Measurements from ENCODE around the gene IMMP1L. TPM values are rescaled to one million over a fixed set of nuclear protein-coding genes. Genes with fewer than 3 reads are reported as not detected.

The IMMP1L gene
- total RNA-seq, 2 experiments from 2014 or later = 14.3 to 18.4 TPM

- no peak overlapping the region for H3K4me3 Mint-ChIP-seq
- H3K9me3 Mint-ChIP-seq = no peaks in the 10 kb centered on the region
- H3K27ac Mint-ChIP-seq = no peak overlapping the region
- H3K36me3 Mint-ChIP-seq (ENCODE audit: low read depth) = peaks cover 21% of the 10 kb centered on the region
- H3K4me1 Mint-ChIP-seq = no peaks in the 10 kb centered on the region
- CTCF ChIA-PET = no interaction called here
- H3K27me3 Mint-ChIP-seq = no peaks in the 10 kb centered on the region
- no peak for DNase-seq
- POLR2A ChIA-PET = no interaction called here
These were observed 63.8 kb downstream of the IMMP1L start for GRCh38 chr11:31445621-31446020.

DNA sequence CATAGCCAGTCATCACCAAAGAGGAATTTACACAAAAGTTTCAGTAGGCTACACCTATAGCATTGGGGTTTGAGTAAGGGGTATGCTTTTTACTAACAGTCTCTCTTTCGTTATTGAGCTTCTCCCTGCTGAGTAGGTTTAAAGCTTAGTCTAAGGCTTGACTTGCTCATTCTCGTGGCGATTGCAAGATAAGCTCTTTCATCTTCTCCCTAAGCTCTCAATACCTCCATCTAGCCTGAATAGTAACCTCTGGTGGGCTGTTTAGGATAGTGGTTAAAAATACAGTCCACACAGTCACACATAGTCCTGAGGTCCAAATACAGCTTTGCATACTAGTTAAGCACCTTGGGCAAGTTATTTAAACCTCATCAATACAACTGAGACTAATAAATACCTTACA, 65.6 kb downstream of the IMMP1L start:
- H3K4me1 Mint-ChIP-seq = no peaks in the 10 kb centered on the region
- no peak overlapping the region for H3K27ac Mint-ChIP-seq
- peaks cover 17% of the 10 kb centered on the region for H3K36me3 Mint-ChIP-seq (ENCODE audit: low read depth)
- no peaks in the 10 kb centered on the region for H3K9me3 Mint-ChIP-seq
- no peaks in the 10 kb centered on the region for H3K27me3 Mint-ChIP-seq
- no peak for DNase-seq
- POLR2A ChIA-PET = no interaction called here
- CTCF ChIA-PET = no interaction called here
- no peak overlapping the region for H3K4me3 Mint-ChIP-seq

GRCh38 chr11:31442086-31442485, 67.3 kb downstream of the IMMP1L start:
- DNase-seq = no peak
- no peaks in the 10 kb centered on the region for H3K9me3 Mint-ChIP-seq
- CTCF ChIA-PET = no interaction called here
- H3K4me1 Mint-ChIP-seq = peaks cover 4% of the 10 kb centered on the region
- POLR2A ChIA-PET = no interaction called here
- peaks cover 9% of the 10 kb centered on the region for H3K36me3 Mint-ChIP-seq (ENCODE audit: low read depth)
- no peak overlapping the region for H3K4me3 Mint-ChIP-seq
- no peak overlapping the region for H3K27ac Mint-ChIP-seq
- no peaks in the 10 kb centered on the region for H3K27me3 Mint-ChIP-seq

- peaks cover 4% of the 10 kb centered on the region for H3K4me1 Mint-ChIP-seq
- H3K36me3 Mint-ChIP-seq (ENCODE audit: low read depth) = peaks cover 7% of the 10 kb centered on the region
- H3K27me3 Mint-ChIP-seq = no peaks in the 10 kb centered on the region
- CTCF ChIA-PET = no interaction called here
- H3K4me3 Mint-ChIP-seq = no peak overlapping the region
- H3K27ac Mint-ChIP-seq = no peak overlapping the region
- POLR2A ChIA-PET = no interaction called here
- no peaks in the 10 kb centered on the region for H3K9me3 Mint-ChIP-seq
- no peak for DNase-seq
These were observed 68.1 kb downstream of the IMMP1L start for GRCh38 chr11:31441296-31441695.

- no peaks in the 10 kb centered on the region for H3K36me3 Mint-ChIP-seq (ENCODE audit: low read depth)
- no peak overlapping the region for H3K27ac Mint-ChIP-seq
- POLR2A ChIA-PET = no interaction called here
- H3K4me3 Mint-ChIP-seq = no peak overlapping the region
- H3K9me3 Mint-ChIP-seq = no peaks in the 10 kb centered on the region
- CTCF ChIA-PET = no interaction called here
- no peak for DNase-seq
- no peaks in the 10 kb centered on the region for H3K27me3 Mint-ChIP-seq
- H3K4me1 Mint-ChIP-seq = peaks cover 4% of the 10 kb centered on the region
These were observed 71.5 kb downstream of the IMMP1L start for GRCh38 chr11:31437742-31438435.

DNA sequence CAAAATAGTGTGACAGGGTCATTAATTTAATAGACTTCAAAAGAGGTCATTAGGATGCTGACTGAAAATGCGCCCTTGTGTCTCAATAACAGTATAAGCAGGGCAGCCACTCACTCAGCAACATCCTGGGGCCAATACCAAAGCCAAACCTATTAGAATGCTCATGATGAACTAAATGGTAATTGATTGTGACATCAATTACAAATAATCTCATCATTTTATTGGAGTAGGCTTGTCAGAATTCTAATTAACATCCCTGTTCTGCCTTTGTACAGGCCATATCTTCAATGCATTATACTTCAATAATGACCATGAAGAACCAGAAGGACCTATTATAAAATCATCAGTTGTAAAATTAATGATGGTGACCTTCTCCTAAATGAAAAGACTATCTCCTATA, 75.6 kb downstream of the IMMP1L start:
- H3K27ac Mint-ChIP-seq = no peak overlapping the region
- POLR2A ChIA-PET = no interaction called here
- H3K27me3 Mint-ChIP-seq = no peaks in the 10 kb centered on the region
- H3K36me3 Mint-ChIP-seq (ENCODE audit: low read depth) = peaks cover 11% of the 10 kb centered on the region
- CTCF ChIA-PET = no interaction called here
- H3K4me1 Mint-ChIP-seq = peaks cover 4% of the 10 kb centered on the region
- no peak for DNase-seq
- H3K9me3 Mint-ChIP-seq = no peaks in the 10 kb centered on the region
- no peak overlapping the region for H3K4me3 Mint-ChIP-seq

GRCh38 chr11:31424652-31425051, 84.8 kb downstream of the IMMP1L start:
- H3K27ac Mint-ChIP-seq = no peak overlapping the region
- no peaks in the 10 kb centered on the region for H3K4me1 Mint-ChIP-seq
- no peaks in the 10 kb centered on the region for H3K27me3 Mint-ChIP-seq
- DNase-seq = no peak
- H3K4me3 Mint-ChIP-seq = no peak overlapping the region
- H3K36me3 Mint-ChIP-seq (ENCODE audit: low read depth) = peaks cover 14% of the 10 kb centered on the region
- ChIA-PET CTCF (no interaction called here), POLR2A (no interaction called here)
- no peaks in the 10 kb centered on the region for H3K9me3 Mint-ChIP-seq

- Mint-ChIP-seq H3K36me3 (ENCODE audit: low read depth) (peaks cover 6% of the 10 kb centered on the region), H3K27ac (no peak overlapping the region), H3K4me3 (no peak overlapping the region), H3K9me3 (no peaks in the 10 kb centered on the region), H3K27me3 (no peaks in the 10 kb centered on the region), H3K4me1 (no peaks in the 10 kb centered on the region)
- CTCF ChIA-PET = no interaction called here
- POLR2A ChIA-PET = no interaction called here
- no peak for DNase-seq
These were observed 86.7 kb downstream of the IMMP1L start for GRCh38 chr11:31422703-31423102.

- Mint-ChIP-seq H3K36me3 (ENCODE audit: low read depth) (peaks cover 2% of the 10 kb centered on the region), H3K27ac (no peak overlapping the region), H3K4me3 (no peak overlapping the region), H3K27me3 (no peaks in the 10 kb centered on the region), H3K4me1 (no peaks in the 10 kb centered on the region), H3K9me3 (no peaks in the 10 kb centered on the region)
- no peak for DNase-seq
- ChIA-PET POLR2A (interaction anchor here (1.1 kb wide), 1 partner anchor 52 kb away, joined by 4 read pairs; the partner anchor contains the start of genes DCDC1 and DNAJC24), CTCF (no interaction called here)
These were observed 87.6 kb downstream of the IMMP1L start for GRCh38 chr11:31421820-31422219.

GRCh38 chr11:31419669-31420068, 89.8 kb downstream of the IMMP1L start:
- Mint-ChIP-seq H3K27me3 (no peaks in the 10 kb centered on the region), H3K9me3 (no peaks in the 10 kb centered on the region), H3K4me3 (no peak overlapping the region), H3K27ac (no peak overlapping the region), H3K36me3 (ENCODE audit: low read depth) (peaks cover 4% of the 10 kb centered on the region), H3K4me1 (no peaks in the 10 kb centered on the region)
- POLR2A ChIA-PET = no interaction called here
- no peak for DNase-seq
- CTCF ChIA-PET = no interaction called here

- no peak overlapping the region for H3K27ac Mint-ChIP-seq
- CTCF ChIA-PET = no interaction called here
- POLR2A ChIA-PET = no interaction called here
- H3K36me3 Mint-ChIP-seq (ENCODE audit: low read depth) = peaks cover 4% of the 10 kb centered on the region
- no peaks in the 10 kb centered on the region for H3K4me1 Mint-ChIP-seq
- no peaks in the 10 kb centered on the region for H3K9me3 Mint-ChIP-seq
- H3K27me3 Mint-ChIP-seq = no peaks in the 10 kb centered on the region
- no peak for DNase-seq
- no peak overlapping the region for H3K4me3 Mint-ChIP-seq
These were observed 90.3 kb downstream of the IMMP1L start for GRCh38 chr11:31419138-31419537.

- ChIA-PET POLR2A (no interaction called here), CTCF (interaction anchor here (0.9 kb wide), 1 partner anchor 21 kb away, joined by 4 read pairs; no protein-coding TSS in a partner anchor)
- H3K9me3 Mint-ChIP-seq = no peaks in the 10 kb centered on the region
- no peaks in the 10 kb centered on the region for H3K4me1 Mint-ChIP-seq
- H3K36me3 Mint-ChIP-seq (ENCODE audit: low read depth) = peaks cover 4% of the 10 kb centered on the region
- H3K27ac Mint-ChIP-seq = no peak overlapping the region
- H3K27me3 Mint-ChIP-seq = no peaks in the 10 kb centered on the region
- no peak overlapping the region for H3K4me3 Mint-ChIP-seq
- no peak for DNase-seq
These were observed 91.6 kb downstream of the IMMP1L start for GRCh38 chr11:31417816-31418215.

DNA sequence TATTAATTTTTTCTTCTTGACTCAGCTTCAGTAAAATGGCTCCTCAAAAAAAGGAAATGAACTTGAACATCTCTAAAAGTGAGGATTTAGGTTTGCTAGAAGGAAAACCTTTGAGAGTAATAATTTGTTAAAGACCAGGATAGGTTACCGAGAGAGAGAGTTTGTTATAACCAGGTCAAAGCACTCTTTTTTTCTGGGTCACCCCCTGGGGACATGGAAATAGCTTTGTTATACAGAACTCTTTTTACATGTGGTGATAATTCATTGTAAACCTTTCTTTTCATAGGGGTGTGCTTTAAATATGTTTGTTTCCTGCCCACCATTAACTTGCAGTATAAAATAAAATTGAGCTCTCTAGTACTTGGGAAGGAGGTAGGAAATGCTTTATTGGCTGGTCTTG, 92.1 kb downstream of the IMMP1L start:
- Mint-ChIP-seq H3K4me3 (no peak overlapping the region), H3K36me3 (ENCODE audit: low read depth) (peaks cover 4% of the 10 kb centered on the region), H3K27me3 (no peaks in the 10 kb centered on the region), H3K9me3 (no peaks in the 10 kb centered on the region), H3K4me1 (no peaks in the 10 kb centered on the region), H3K27ac (no peak overlapping the region)
- ChIA-PET CTCF (interaction anchor here (0.9 kb wide), 1 partner anchor 20 kb away, joined by 4 read pairs; no protein-coding TSS in a partner anchor), POLR2A (no interaction called here)
- DNase-seq = no peak

GRCh38 chr11:31415435-31415834, 94.0 kb downstream of the IMMP1L start:
- ChIA-PET POLR2A (no interaction called here), CTCF (no interaction called here)
- Mint-ChIP-seq H3K4me3 (no peak overlapping the region), H3K27me3 (no peaks in the 10 kb centered on the region), H3K27ac (no peak overlapping the region), H3K4me1 (no peaks in the 10 kb centered on the region), H3K36me3 (ENCODE audit: low read depth) (peaks cover 4% of the 10 kb centered on the region), H3K9me3 (no peaks in the 10 kb centered on the region)
- DNase-seq = no peak

All from activated CD4-positive, alpha-beta memory T cell treated with anti-CD3 and anti-CD28 coated beads, Interleukin-2, amount 10 ng/mL, durations not matched to agents 7 days and 5 days (primary cell).